GM18526 (cell line): ENCODE results near the gene PGAM1.

Source experiments
- POLR2A ChIP-seq: IDR thresholded peaks from 3 replicates; pipeline ENCODE4 v1.6.1; 2011; ENCODE audit not compliant: insufficient read length; ENCODE audit errors: extremely low read depth

Gene PGAM1

DNA sequence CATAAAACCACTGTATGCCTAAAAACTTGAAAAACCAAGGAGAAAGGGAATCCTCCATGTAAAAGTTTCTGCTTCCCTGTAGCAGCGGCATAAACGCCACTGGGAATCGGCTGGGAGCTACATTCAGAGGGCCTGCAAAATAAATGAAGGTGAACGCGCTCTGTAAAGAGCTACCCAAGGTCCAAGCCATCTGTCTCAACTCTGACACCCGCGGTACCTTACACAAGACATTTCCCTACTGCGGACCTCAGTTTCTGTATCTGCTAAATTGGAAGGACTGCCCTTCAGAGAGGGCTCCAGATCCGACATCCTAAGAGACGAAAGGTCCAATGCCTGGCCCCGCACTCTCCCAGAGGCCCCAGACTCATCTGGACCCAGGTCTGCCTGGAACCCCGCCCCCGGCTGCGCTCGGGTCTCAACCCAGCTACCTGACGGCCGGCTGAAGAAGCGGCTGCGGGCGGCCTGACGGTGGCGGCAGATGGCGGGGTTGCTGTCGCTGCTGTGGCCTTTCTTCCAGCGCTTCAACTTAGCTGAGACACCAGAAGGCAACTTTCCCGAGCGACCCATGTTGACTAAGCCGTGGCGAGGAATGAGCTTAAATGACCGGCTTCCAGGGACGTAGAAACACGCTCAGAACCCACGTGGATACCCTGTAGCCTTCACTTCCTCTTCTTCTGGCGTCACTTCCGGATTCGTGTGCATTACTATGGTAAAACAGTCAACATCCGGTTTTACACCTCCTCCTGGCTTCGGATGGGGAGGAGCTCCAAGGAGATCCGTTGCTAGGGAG lies 25.1 kb upstream of the PGAM1 start, which contains the start of gene RRP12:
Gene RRP12, minus strand, starts transcription at position 676 of the 790 bp plus-strand sequence. Its CDS starts 109 bp downstream, at position 567.
- peak; percentile 48 for TF ChIP-seq POLR2A

DNA sequence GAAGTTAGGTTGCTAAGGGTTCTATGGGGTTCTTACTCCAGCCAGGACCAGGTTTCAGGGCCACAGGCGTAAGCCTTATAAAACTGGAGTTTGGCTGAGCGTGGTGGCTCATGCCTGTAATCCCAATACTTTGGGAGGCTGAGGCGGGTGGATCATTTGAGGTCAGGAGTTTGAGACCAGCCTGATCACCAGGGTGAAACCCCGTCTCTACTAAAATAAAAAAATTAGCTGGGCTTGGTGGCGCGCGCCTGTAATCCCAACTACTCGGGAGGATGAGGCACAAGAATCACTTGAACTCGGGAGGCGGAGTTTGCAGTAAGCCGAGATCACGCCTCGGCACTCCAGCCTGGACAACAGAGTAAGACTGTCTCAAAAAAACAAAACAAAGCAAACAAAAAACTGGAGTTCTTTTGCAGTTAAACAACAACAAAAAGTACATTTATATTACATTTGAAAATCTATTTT lies 24.5 kb upstream of the PGAM1 start:
- TF ChIP-seq POLR2A: no peak

DNA sequence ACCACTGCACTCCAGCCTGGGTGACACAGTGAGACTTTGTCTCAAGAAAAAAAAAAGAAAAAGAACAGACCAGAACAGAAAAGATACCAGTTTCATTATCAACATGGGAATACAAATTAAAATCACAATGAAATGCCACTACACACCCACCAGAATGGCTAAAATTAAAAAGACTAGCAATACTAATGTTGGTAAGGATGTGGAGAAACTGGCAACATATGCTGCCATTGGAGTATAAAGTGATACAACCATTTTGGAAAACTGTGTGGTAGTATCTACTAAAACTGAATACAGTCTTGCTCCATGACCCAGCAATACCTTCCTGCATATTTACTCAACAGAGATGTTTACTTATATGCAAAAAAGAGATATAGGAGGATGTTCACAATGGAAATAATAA lies 21.9 kb upstream of the PGAM1 start:
- TF ChIP-seq POLR2A: no peak

DNA sequence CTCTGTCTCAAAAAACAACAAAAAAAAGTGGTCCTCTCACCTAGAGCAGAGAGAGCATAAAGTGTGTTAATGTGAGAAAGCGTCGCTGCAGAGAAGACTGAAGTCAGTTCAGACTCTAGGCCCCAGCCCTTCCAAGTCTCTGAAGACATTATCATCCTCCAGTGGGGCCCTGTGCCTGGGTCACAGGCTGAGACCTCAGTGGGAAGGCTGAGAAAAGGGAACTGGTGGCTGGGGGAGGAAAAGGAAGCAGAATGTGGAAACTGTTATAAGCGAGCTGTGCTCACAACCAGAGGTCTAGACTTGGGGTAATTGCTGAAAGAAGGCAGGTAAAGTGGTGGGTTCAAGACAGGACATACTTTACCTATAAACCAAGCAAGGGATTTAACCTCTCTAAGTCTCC lies 19.9 kb upstream of the PGAM1 start:
- TF ChIP-seq POLR2A: no peak

DNA sequence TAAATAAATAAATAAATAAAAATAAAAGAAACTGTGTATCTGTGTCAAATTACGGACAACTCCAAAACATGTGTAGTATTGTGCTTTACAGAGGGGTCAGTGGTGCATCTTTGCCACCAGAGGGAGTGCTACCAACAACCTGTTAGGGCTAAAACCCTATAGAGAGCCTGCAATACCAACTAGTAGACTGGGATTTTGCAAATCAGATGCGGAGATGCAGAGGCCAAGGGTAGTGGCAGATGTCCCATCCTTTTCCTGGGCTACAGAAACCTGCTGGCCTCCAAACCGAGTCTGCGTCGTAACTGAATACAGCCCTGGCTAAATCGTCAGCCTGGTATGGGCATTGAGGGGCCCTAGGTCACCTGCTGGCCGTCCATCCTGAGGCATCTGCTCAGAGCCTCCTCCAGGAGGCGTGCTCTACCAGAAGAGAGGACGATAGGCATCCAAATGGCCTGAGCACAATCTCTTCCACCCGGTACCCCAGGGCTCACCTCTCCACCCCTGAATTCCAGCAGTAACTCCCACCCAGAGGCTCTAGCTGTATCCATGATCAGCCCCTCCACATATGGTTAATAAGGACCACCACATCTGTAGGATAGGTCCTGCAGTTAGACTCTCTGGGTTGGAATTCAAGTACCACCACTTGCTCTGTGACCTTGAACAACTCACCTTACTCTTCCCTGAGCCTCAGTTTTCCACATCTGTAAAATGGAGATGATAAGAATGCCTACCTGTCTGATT lies 18.6 kb upstream of the PGAM1 start:
- no peak for TF ChIP-seq POLR2A

DNA sequence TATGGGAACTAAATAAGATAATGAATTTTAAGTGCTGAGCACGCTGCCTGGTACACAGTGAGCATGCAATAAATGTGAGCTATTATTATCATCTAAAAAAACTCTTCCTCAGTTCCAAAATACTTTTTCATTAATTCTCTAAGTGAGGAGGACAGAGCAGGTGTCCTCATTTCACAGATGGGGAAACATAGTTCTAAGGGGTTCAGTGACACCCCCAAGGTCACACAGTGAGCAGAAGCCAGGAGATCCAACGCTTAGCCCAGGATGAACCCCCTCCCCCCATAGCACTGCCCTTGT lies 18.1 kb upstream of the PGAM1 start:
- no peak for TF ChIP-seq POLR2A

DNA sequence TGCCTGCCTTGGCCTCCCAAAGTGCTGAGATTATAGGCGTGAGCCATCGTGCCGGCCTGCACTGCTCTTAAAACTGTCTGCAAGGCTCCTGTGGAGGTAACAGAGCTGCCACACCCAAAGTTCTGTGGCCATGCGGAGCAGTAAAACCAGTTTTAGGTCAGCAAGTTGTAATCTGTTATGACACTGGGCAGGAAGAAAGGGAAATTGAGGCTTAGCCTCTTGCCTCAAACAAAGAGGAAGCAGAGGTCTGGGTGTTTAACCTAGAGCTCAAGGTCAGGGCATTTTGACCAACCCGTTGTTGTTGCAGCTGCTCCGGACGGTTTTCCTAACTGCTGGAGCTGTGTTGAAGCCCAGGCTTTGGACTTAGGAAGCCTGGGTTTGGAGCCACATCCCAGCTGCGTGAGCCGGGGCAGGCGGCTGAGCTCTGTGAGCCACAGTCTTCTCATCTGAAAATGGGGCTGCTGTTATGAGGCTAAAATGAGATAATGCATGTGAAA lies 17.4 kb upstream of the PGAM1 start:
- TF ChIP-seq POLR2A: no peak

DNA sequence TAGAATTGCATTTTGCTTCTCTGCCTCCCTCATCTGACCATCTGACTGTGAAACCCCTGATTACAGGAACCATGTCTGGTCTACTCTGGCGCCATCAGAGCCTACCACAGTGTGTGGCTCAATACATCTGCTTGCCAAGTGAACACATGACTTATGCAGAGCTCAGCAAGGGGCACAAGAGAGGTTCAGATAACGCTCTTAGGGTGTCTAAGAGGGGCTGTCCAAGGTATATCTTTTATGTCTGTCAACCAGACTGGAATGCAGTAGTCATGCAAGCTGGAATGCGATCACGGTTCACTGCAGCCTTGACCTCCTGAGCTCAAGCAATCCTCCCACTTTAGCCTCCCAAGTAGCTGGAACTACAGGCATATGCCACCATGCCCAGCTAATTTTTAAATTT lies 14.6 kb upstream of the PGAM1 start:
- no peak for TF ChIP-seq POLR2A

DNA sequence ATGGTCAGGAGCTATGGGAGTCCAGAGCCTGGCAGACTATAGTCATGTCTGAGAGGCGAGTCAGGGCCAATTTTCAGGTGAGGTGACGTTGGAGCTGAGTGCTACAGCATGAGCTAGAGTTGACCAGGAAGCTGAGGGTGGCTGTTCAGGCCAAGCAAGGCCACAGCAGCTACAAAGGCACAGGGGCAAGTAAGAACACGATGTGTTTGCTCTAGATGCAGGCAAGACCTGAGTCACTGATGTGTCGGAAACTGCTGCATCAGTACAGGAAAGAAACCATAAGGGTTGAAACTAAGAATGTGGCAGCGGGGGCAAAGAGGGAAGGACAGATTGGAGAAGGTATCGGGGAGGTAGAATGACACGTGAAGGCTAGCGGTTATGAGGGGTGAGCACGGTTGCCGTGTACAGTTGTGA lies 13.1 kb upstream of the PGAM1 start:
- no peak for TF ChIP-seq POLR2A

DNA sequence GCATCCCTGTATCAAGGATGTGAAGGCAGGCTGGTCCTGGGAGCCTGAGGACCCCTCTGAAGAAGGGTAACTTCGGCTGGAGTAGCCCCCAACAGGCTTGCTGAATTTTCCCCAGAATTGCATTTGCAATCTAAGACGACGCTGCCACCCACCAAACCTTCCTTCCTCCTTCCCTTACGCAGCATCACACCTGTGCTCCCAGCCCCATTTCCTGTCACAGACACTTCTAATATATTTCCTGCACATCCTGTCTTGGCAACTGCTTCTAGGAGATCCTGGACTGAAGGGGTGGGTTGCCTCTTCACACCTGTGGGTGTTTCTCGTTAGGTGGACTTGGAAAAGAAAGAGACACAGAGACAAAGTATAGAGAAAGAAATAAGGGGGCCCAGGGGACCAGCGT lies 9.4 kb upstream of the PGAM1 start:
- no peak for TF ChIP-seq POLR2A

DNA sequence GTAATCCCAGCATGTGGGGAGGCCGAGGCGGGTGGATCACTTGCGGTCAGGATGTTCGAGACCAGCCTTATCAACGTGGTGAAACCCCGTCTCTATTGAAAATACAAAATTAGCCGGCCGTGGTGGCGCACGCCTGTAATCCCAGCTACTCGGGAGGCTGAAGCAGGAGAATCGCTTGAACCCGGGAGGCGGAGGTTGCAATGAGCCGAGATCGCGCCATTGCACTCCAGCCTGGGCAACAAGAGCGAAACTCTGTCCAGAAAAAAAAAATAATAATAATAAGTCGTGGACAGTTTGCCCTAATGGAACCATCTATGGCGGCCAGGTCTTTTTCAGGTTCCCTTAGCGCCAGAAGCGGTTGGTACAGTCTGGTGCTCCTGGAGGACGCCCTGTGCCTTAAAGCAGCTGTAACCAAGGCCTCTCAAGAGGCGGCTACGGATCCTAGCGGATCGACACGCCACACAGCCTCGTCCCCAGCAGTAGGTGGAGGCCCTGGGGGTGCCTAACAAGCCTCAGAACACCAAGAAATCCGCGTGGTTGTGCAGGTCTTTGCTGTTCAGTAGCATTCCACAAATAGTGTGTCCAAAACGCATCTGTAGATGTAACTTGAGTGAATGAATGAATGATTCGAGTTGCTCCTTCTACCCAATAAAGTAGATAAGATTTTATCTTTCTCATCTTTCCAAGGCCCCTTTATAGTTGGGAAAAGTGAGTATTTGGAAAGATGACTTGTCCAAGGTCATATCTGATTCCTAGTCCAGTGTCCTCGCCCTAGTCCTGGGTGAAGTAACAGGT lies 982 bp downstream of the PGAM1 start:
- no peak for TF ChIP-seq POLR2A

DNA sequence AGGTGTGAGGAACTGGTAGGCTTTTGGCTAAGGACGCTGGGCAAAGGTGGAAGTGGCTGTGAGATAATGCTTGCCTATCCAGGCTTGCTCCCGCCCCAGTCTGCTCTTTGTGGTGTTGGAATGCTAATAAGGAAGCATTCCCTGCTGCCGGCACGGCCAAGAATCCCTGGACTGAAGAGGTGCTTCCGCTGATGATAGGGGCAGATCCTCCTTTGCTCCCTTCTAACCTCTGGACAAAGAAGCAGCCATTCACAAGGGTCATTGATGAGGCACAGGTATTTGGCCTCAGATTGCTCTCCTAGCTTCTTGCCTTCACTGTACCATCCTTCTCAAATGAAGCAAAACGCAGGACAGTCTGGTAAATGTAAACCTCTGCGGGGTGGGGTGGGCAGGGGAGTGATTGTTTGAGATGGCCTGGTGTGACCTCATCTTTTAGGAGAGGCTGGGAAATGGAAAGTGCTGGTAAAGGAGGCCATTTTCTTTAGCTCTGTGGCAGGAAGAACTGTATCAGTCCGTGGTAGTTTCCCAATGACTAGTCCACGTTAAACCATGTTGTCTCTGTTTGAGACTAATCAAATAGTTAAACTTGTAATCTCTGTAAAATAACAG lies 1.7 kb downstream of the PGAM1 start:
- TF ChIP-seq POLR2A: no peak

DNA sequence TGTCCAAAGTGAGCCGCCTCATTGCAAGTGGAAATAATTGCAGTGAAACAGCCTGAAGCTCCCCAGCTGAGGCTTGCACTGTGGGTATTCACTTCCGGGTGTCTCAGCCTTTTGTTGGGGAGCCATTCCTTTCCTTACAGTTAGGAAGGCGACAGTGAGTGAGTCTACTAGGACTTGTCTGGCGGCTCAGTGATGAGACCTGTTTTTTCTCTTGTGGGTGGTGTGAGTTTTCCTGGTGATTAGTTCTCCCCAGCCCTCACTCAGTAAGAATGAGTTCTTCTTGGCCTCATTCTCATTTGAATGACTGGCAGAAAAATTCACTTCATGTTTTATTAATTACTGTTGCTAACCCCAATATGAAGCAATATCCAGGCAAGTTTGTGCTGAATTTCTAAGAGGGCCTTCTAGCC lies 2.6 kb downstream of the PGAM1 start:
- TF ChIP-seq POLR2A: no peak

DNA sequence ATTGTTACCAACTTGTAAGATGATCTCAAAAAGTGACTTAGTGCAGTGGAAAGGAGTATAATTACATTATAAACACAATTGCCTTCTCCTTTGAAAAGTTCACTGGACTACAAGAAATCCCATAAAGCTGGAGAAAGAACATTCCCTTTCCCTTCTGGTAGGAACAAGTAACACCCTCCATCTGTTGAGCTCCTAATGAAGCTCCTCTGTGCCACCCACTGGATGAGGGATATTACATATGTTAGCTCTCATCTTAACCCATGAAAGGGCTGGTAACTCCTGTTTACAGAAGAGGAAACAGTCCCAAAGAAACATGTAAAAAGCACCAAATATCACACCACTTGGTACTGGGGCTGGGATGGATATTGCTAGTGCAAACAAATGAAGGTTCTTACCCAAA lies 8.1 kb downstream of the PGAM1 start:
- TF ChIP-seq POLR2A: no peak

DNA sequence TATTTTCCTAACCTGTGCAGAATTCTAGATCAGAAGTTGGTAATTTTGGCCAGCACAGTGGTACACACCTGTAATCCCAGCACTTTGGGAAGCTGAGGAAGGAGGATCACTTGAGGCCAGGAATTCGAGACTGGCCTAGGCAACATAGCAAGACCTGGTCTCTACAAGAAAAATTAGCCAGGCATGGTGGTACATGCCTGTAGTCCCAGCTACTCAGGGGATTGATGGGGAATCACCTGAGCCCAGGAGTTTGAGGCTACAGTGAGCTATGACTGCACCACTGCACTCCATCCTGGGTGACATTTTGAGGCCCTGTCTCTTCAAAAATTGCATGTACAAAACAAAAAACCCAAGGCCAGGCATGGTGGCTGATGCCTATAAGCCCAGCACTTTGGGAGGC lies 8.6 kb downstream of the PGAM1 start:
- TF ChIP-seq POLR2A: no peak
